Ovary (tissue), 9 donors: Measurements from ENCODE around the gene TSSK2. TPM values are rescaled to one million over a fixed set of nuclear protein-coding genes. Genes with fewer than 3 reads are reported as not detected.

Experiments used
- DNase-seq, 5 donors: peaks; one replicate each; pipeline ENCODE4 v3.0.0-alpha.2; 2019 to 2020
- H3K27ac ChIP-seq, 2 donors: fragments of 200-600 bp; one replicate each; pipeline versions ENCODE4 v1.5.1 to v1.8.0; 2019 to 2022
- H3K27me3 ChIP-seq: fragments of 200-600 bp; one replicate; pipeline ENCODE4 v1.8.0; 2022
- H3K36me3 ChIP-seq: fragments of 200-600 bp; sonication (generic); one replicate; pipeline ENCODE4 v1.5.1; 2019
- H3K4me1 ChIP-seq: one replicate; pipeline ENCODE4 v1.8.1; 2013; ENCODE audit warnings: mild to moderate bottlenecking, moderate library complexity; ENCODE audit not compliant: insufficient read depth
- H3K4me3 ChIP-seq: fragments of 200-600 bp; sonication (generic); one replicate; pipeline ENCODE4 v1.5.1; 2017
- H3K9me3 ChIP-seq, 2 donors: fragments of 200-600 bp in 1 of 2; sonication (generic) in 1 of 2; one replicate each; pipeline versions ENCODE4 v1.5.1 to v1.8.1; 2013 to 2019; ENCODE audit warnings: mild to moderate bottlenecking in 1 of 2, moderate library complexity in 1 of 2
- EP300 ChIP-seq: sonication (generic); formaldehyde crosslinking; IDR thresholded peaks from one replicate; pipeline ENCODE4 v1.6.1; 2017; ENCODE audit warnings: antibody characterized with exemption
- POLR2A ChIP-seq: fragments of 450-650 bp; IDR thresholded peaks from one replicate; pipeline ENCODE4 v1.6.1; 2017; ENCODE audit warnings: antibody characterized with exemption, mild to moderate bottlenecking, moderate library complexity
- WGBS, 3 donors: extraction: QIAGEN DNeasy Blood & Tissue Kit in 1 of 3; methylation state at CpG; one replicate each; pipeline versions ENCODE4 v1.1.5 to v1.1.7; 2013 to 2017; 5-methylcytosine and 5-hydroxymethylcytosine counted together
- intact Hi-C, 4 donors: fragments of 100-400 bp; cut with DNase I; formaldehyde crosslinking; loops; one replicate each; pipeline versions ENCODE4 v1.11.0 to v1.15.1; 2022 to 2023
- polyA plus RNA-seq, 2 donors: library from polyadenylated mRNA; stranded (reverse); fragments of 200-250 nt in 1 of 2; fragments of 350-450 nt in 1 of 2; fragmentation: Illumina TruSeq in 1 of 2; extraction: RNeasy Lipid Tissue Mini Kit (QIAGEN cat#74804) in 1 of 2; gene quantifications; one replicate each; pipeline ENCODE4 v1.2.3, GENCODE V29; 2013 to 2014
- total RNA-seq, 7 donors: library from RNA; depleted of rRNA in 2 of 7; stranded (reverse); fragments of >200 nt in 2 of 7; fragmentation: NEBNext Ultra II Directional in 3 of 7; extraction: Animal tissue kit (Norgen Biotek cat#: 25700) in 3 of 7; gene quantifications; one replicate each; pipeline versions ENCODE4 v1.1.0 to v1.2.4, GENCODE V29; 2016 to 2023
- TF ChIP-seq, protein P1 (sequence below), 3 donors: fragments of 450-650 bp in 2 of 3; fragments of 200-600 bp in 1 of 3; IDR thresholded peaks; one replicate each; pipeline versions ENCODE4 v1.5.1 to v1.8.0; 2016 to 2022; ENCODE audit warnings: antibody characterized with exemption in 3 of 3, mild to moderate bottlenecking in 1 of 3
- donor health status: DM: no; HTN: no; CAD: no; lungs with moderate emphysema.
- donor health status: DM: no; HTN: no; CAD: no.
- donor health status: Bipolar disorder and iron deficiency.
- donor health status: DM: yes; HTN: yes; CAD: no.
- donor health status: DM: no; HTN: no; CAD: no.
- donor health status: DM: yes; HTN: yes; CAD: no.

The TSSK2 gene
- total and polyA plus RNA-seq, 9 donors, result 0.05 TPM; not detected in 8

- Histone ChIP-seq H3K27me3 (no peaks in the 10 kb centered on the region), H3K4me1 (peaks cover 10% of the 10 kb centered on the region), H3K27ac (no peak overlapping the region), H3K36me3 (no peaks in the 10 kb centered on the region), H3K9me3 (no peaks in the 10 kb centered on the region), H3K4me3 (no peak overlapping the region)
- no peak for DNase-seq
- intact Hi-C loops, result no loop called here
- 62 to 72% (median 69%) methylated on average over 3 of the region's 3 CpGs for WGBS, 3 donors
- no peak for TF ChIP-seq EP300
- no peak for TF ChIP-seq POLR2A
- TF ChIP-seq, protein P1, sequence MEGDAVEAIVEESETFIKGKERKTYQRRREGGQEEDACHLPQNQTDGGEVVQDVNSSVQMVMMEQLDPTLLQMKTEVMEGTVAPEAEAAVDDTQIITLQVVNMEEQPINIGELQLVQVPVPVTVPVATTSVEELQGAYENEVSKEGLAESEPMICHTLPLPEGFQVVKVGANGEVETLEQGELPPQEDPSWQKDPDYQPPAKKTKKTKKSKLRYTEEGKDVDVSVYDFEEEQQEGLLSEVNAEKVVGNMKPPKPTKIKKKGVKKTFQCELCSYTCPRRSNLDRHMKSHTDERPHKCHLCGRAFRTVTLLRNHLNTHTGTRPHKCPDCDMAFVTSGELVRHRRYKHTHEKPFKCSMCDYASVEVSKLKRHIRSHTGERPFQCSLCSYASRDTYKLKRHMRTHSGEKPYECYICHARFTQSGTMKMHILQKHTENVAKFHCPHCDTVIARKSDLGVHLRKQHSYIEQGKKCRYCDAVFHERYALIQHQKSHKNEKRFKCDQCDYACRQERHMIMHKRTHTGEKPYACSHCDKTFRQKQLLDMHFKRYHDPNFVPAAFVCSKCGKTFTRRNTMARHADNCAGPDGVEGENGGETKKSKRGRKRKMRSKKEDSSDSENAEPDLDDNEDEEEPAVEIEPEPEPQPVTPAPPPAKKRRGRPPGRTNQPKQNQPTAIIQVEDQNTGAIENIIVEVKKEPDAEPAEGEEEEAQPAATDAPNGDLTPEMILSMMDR (IDR thresholded peaks at IDR 0.05), result no peak
These were observed 33.6 kb upstream of the TSSK2 start for GRCh38 chr22:19097518-19097917.

DNA sequence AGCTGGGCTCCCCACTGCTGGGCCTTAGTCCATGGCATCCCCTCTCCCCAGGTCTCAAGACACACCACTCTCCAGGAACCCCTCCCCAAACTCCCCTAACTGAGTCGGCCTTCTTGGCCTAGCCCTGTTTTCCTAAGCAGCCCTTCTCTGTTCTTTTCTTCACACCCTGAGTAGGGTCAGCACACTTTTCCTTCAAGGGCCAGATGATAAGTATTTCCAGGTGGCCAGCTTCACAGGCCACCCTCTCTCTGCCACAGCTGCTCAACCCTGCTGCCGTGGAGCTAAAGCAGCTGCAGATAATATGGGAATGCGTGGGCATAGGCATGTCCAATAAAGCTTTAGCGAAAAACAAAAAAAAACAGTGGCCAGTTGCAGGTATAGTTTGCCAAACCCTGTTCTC lies 33.0 kb upstream of the TSSK2 start:
- Histone ChIP-seq H3K36me3 (no peaks in the 10 kb centered on the region), H3K27me3 (no peaks in the 10 kb centered on the region), H3K9me3 (no peaks in the 10 kb centered on the region), H3K27ac (no peak overlapping the region), H3K4me3 (no peak overlapping the region), H3K4me1 (peaks cover 10% of the 10 kb centered on the region)
- intact Hi-C loops, result no loop called here
- TF ChIP-seq EP300 (no peak), POLR2A (no peak)
- TF ChIP-seq, protein P1 (IDR thresholded peaks at IDR 0.05), result no peak
- no peak for DNase-seq
- 23 to 36% (median 23%) methylated on average over 4 of the region's 4 CpGs for WGBS, 3 donors

DNA sequence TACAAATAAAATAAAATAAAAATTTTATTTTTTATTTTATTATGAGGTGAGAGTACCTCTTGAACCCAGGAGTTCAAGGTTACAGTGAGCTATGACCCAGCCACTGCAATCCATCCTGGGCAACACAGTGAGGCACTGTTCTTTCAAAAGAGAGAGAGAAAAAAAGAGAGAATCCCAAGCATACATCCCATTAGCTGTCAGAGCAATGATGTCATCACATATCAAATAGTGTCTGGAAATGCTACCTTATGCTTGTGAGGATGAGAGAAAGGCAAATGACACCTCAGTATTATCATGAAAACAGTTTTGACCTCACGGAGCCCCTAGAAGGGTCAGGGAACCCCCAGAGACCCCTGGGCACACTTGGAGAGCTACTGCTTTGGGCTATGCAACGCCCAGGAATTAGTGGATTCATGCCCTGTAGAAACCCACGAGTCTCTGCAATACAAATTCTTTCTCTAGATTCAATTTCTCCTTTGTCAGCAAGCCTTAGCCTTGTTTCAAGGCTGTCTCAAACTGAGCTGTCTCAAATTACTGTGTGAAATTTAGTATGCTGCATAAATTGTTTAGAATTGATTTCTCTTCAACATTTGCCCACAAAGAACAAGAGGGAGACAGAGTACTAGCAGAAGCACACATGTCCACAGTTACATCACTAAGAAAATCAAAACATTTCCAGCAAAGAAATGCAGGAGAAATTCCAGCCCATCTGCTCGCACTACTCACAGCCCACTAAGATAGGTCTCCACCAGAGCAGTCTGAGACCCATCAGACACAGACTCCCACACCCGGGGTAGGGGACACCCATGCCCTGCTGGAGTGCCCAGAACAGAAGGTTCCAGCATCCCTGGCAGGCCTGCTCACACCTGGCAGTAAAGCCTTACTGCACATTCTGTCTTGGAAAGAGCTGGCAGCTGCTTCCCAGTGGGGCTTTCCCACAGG lies 27.0 kb upstream of the TSSK2 start:
- Histone ChIP-seq H3K4me1 (peaks cover 17% of the 10 kb centered on the region), H3K9me3 (no peaks in the 10 kb centered on the region), H3K27ac (no peak overlapping the region), H3K4me3 (no peak overlapping the region), H3K36me3 (no peaks in the 10 kb centered on the region), H3K27me3 (no peaks in the 10 kb centered on the region)
- 13 to 26% (median 22%) methylated on average over 5 of the region's 5 CpGs for WGBS, 3 donors
- TF ChIP-seq EP300, result no peak
- TF ChIP-seq, protein P1 (IDR thresholded peaks at IDR 0.05), result no peak
- TF ChIP-seq POLR2A, result no peak
- intact Hi-C loops, result no loop called here
- no peak for DNase-seq

- intact Hi-C loops, result no loop called here
- Histone ChIP-seq H3K4me1 (peaks cover 22% of the 10 kb centered on the region), H3K4me3 (no peak overlapping the region), H3K36me3 (no peaks in the 10 kb centered on the region), H3K27ac (no peak overlapping the region), H3K27me3 (no peaks in the 10 kb centered on the region), H3K9me3 (no peaks in the 10 kb centered on the region)
- WGBS, 3 donors, result 90 to 97% (median 93%) methylated on average over 8 of the region's 8 CpGs
- no peak for DNase-seq
- TF ChIP-seq, protein P1 (IDR thresholded peaks at IDR 0.05), result no peak
- TF ChIP-seq POLR2A (no peak), EP300 (no peak)
These were observed 25.7 kb upstream of the TSSK2 start for GRCh38 chr22:19105456-19105855.
